GM23338 (cell line): ENCODE results near the gene ESPN.

Experiments used
- CREB1 ChIP-seq: fragments of 250-450 bp; sonication (Bioruptor Pico); IDR thresholded peaks from 2 replicates; pipeline ENCODE4 v1.5.0; 2020; ENCODE audit warnings: low read depth, mild to moderate bottlenecking, moderate library complexity
- ETS1 ChIP-seq: IDR thresholded peaks from 2 replicates; pipeline ENCODE4 v1.6.1; 2016; ENCODE audit warnings: antibody characterized with exemption
- EZH2 ChIP-seq: fragments of 200-600 bp; sonication (generic); IDR thresholded peaks from one replicate; pipeline ENCODE4 v1.8.0; 2017; ENCODE audit warnings: antibody characterized with exemption, mild to moderate bottlenecking, low read depth; ENCODE audit not compliant: unreplicated experiment
- EZH2phosphoT487 ChIP-seq: fragments of 200-600 bp; sonication (generic); IDR thresholded peaks from one replicate; pipeline ENCODE4 v1.8.1; 2018; ENCODE audit warnings: antibody characterized with exemption; ENCODE audit not compliant: unreplicated experiment
- JUNB ChIP-seq: IDR thresholded peaks from one replicate; pipeline ENCODE4 v1.6.1; 2016; ENCODE audit warnings: antibody characterized with exemption; ENCODE audit not compliant: unreplicated experiment
- NANOG ChIP-seq: IDR thresholded peaks from 2 replicates; pipeline ENCODE4 v1.6.1; 2016; ENCODE audit warnings: antibody characterized with exemption, borderline replicate concordance
- POLR2AphosphoS5 ChIP-seq: IDR thresholded peaks from 2 replicates; pipeline ENCODE4 v1.6.1; 2016; ENCODE audit warnings: antibody characterized with exemption, low read depth
- ZNF331 ChIP-seq: fragments of 250-450 bp; sonication (Bioruptor Pico); IDR thresholded peaks from 2 replicates; pipeline ENCODE4 v1.5.0; 2020; ENCODE audit warnings: low read depth, mild to moderate bottlenecking, moderate library complexity
- TF ChIP-seq, protein P1 (sequence below), 2 experiments: fragments of 200-600 bp in 1 of 2; sonication (generic) in 1 of 2; conservative IDR thresholded peaks; 2 replicates each; pipeline versions ENCODE4 v1.5.1 to v1.6.1; 2016 to 2017; ENCODE audit warnings: antibody characterized with exemption in 2 of 2, low read depth in 2 of 2, mild to moderate bottlenecking in 2 of 2, moderate library complexity in 1 of 2
- TF ChIP-seq, protein P2 (sequence below): IDR thresholded peaks from one replicate; pipeline ENCODE4 v1.6.1; 2018; ENCODE audit warnings: antibody characterized with exemption; ENCODE audit not compliant: unreplicated experiment

DNA sequence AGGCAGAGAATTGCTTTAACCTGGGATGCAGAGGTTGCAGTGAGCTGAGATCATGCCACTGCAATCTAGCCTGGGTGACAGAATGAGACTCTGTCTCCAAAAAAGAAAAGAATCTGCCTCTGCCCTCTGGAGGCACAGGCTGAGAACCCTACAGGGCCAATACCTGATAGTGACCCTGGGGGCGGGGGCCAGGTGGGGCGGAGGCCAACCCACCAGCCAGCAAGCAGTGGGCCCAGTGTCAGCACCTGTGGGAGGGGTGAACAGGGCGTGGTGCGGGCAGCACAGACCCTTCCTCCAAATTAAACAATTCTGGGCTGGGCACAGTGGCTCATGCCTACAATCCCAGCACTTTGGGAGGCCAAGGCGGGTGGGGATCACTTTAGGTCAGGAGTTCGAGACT, 85.9 kb downstream of the ESPN start:
- no peak for TF ChIP-seq EZH2
- TF ChIP-seq CREB1 (CRISPR knock-in tag) = no peak
- TF ChIP-seq, protein P1, sequence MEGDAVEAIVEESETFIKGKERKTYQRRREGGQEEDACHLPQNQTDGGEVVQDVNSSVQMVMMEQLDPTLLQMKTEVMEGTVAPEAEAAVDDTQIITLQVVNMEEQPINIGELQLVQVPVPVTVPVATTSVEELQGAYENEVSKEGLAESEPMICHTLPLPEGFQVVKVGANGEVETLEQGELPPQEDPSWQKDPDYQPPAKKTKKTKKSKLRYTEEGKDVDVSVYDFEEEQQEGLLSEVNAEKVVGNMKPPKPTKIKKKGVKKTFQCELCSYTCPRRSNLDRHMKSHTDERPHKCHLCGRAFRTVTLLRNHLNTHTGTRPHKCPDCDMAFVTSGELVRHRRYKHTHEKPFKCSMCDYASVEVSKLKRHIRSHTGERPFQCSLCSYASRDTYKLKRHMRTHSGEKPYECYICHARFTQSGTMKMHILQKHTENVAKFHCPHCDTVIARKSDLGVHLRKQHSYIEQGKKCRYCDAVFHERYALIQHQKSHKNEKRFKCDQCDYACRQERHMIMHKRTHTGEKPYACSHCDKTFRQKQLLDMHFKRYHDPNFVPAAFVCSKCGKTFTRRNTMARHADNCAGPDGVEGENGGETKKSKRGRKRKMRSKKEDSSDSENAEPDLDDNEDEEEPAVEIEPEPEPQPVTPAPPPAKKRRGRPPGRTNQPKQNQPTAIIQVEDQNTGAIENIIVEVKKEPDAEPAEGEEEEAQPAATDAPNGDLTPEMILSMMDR (conservative IDR thresholded peaks at IDR 0.05; ENCODE audit: low read depth in 2 of 2) = no peak
- TF ChIP-seq POLR2AphosphoS5 = no peak
- no peak for TF ChIP-seq EZH2phosphoT487
- TF ChIP-seq, protein P2, sequence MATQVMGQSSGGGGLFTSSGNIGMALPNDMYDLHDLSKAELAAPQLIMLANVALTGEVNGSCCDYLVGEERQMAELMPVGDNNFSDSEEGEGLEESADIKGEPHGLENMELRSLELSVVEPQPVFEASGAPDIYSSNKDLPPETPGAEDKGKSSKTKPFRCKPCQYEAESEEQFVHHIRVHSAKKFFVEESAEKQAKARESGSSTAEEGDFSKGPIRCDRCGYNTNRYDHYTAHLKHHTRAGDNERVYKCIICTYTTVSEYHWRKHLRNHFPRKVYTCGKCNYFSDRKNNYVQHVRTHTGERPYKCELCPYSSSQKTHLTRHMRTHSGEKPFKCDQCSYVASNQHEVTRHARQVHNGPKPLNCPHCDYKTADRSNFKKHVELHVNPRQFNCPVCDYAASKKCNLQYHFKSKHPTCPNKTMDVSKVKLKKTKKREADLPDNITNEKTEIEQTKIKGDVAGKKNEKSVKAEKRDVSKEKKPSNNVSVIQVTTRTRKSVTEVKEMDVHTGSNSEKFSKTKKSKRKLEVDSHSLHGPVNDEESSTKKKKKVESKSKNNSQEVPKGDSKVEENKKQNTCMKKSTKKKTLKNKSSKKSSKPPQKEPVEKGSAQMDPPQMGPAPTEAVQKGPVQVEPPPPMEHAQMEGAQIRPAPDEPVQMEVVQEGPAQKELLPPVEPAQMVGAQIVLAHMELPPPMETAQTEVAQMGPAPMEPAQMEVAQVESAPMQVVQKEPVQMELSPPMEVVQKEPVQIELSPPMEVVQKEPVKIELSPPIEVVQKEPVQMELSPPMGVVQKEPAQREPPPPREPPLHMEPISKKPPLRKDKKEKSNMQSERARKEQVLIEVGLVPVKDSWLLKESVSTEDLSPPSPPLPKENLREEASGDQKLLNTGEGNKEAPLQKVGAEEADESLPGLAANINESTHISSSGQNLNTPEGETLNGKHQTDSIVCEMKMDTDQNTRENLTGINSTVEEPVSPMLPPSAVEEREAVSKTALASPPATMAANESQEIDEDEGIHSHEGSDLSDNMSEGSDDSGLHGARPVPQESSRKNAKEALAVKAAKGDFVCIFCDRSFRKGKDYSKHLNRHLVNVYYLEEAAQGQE = no peak
- TF ChIP-seq JUNB = no peak
- TF ChIP-seq ETS1 = no peak
- TF ChIP-seq NANOG = no peak
- no peak for TF ChIP-seq ZNF331 (CRISPR knock-in tag)
